HEK293 (cell line): ENCODE measurements around the gene PPIA.
A peak's percentile ranks its signal among the peaks of the same experiment; 100 is the strongest.

Source experiments
- CTCF ChIA-PET: fragments of 350-600 bp; formaldehyde crosslinking; extraction: SDS; loops from one replicate; lab custom pipeline; 2021; ENCODE audit warnings: antibody characterized with exemption; lab: Yijun Ruan, JAX
- POLR2A ChIA-PET: fragments of 300-600 bp; formaldehyde crosslinking; extraction: SDS; loops from one replicate; lab custom pipeline; 2020; ENCODE audit warnings: antibody characterized with exemption, inconsistent platforms; lab: Yijun Ruan, JAX
- H3K27ac ChIP-seq: fragments of 200-500 bp; sonication (Bioruptor generic); 2 replicates; pipeline ENCODE4 v1.5.1; 2014; ENCODE audit warnings: low read depth, low read length, control low read depth, inconsistent platforms; ENCODE audit errors: extremely low read depth
- H3K36me3 ChIP-seq, 2 experiments: fragments of 200-500 bp in 1 of 2; sonication (Bioruptor generic) in 1 of 2; 1 replicate in 1 of 2; 2 replicates in 1 of 2; pipeline ENCODE4 v1.5.1; 2014 to 2017; ENCODE audit warnings: inconsistent platforms in 2 of 2, low read length in 2 of 2; ENCODE audit not compliant: control insufficient read depth in 2 of 2, insufficient read depth in 1 of 2
- H3K4me1 ChIP-seq: fragments of 200-500 bp; sonication (Bioruptor generic); 2 replicates; pipeline ENCODE4 v1.5.1; 2014; ENCODE audit warnings: mild to moderate bottlenecking, low read length, inconsistent platforms; ENCODE audit not compliant: control insufficient read depth, insufficient read depth
- H3K4me3 ChIP-seq: 2 replicates; pipeline ENCODE4 v1.5.1; 2011; ENCODE audit warnings: low read depth, mild to moderate bottlenecking, control low read depth, low read length, moderate library complexity
- H3K9me3 ChIP-seq: fragments of 200-500 bp; sonication (Bioruptor generic); 2 replicates; pipeline ENCODE4 v1.5.1; 2014; ENCODE audit warnings: low read depth, low read length, inconsistent platforms; ENCODE audit not compliant: control insufficient read depth, insufficient read depth
- GLIS1 ChIP-seq: fragments of 450-650 bp; formaldehyde crosslinking; IDR thresholded peaks from 2 replicates; pipeline ENCODE4 v1.5.1; 2016; ENCODE audit warnings: missing biosample characterization, missing genetic modification characterization
- GLIS2 ChIP-seq: fragments of 450-650 bp; formaldehyde crosslinking; IDR thresholded peaks from 2 replicates; pipeline ENCODE4 v1.5.1; 2016; ENCODE audit warnings: missing biosample characterization, missing genetic modification characterization
- KLF1 ChIP-seq: fragments of 450-650 bp; formaldehyde crosslinking; IDR thresholded peaks from 2 replicates; pipeline ENCODE4 v1.5.1; 2016; ENCODE audit warnings: missing biosample characterization, missing genetic modification characterization
- MEIS1 ChIP-seq: sonication (generic); formaldehyde crosslinking; IDR thresholded peaks from 2 replicates; pipeline ENCODE4 v1.8.1; 2022; ENCODE audit warnings: missing genetic modification reagents, mild to moderate bottlenecking, borderline replicate concordance
- MZF1 ChIP-seq: fragments of 450-650 bp; formaldehyde crosslinking; IDR thresholded peaks from 2 replicates; pipeline ENCODE4 v1.5.1; 2017; ENCODE audit warnings: missing biosample characterization, missing genetic modification characterization, borderline replicate concordance
- PRDM6 ChIP-seq: fragments of 450-650 bp; formaldehyde crosslinking; IDR thresholded peaks from 2 replicates; pipeline ENCODE4 v1.5.1; 2017; ENCODE audit warnings: missing biosample characterization, missing genetic modification characterization
- TCF7L2 ChIP-seq: IDR thresholded peaks from 2 replicates; pipeline ENCODE4 v1.6.1; 2011; ENCODE audit warnings: low read depth, mild to moderate bottlenecking, inconsistent platforms, low read length, moderate library complexity, borderline replicate concordance
- YY2 ChIP-seq: fragments of 450-650 bp; formaldehyde crosslinking; IDR thresholded peaks from 2 replicates; pipeline ENCODE4 v1.5.1; 2016; ENCODE audit warnings: missing biosample characterization, missing genetic modification characterization
- ZBTB1 ChIP-seq: fragments of 450-650 bp; formaldehyde crosslinking; IDR thresholded peaks from 2 replicates; pipeline ENCODE4 v1.5.1; 2016; ENCODE audit warnings: missing biosample characterization, missing genetic modification characterization
- ZBTB21 ChIP-seq: fragments of 450-650 bp; formaldehyde crosslinking; IDR thresholded peaks from 2 replicates; pipeline ENCODE4 v1.5.1; 2017; ENCODE audit warnings: missing biosample characterization, missing genetic modification characterization
- ZFP69B ChIP-seq: fragments of 450-650 bp; formaldehyde crosslinking; IDR thresholded peaks from 2 replicates; pipeline ENCODE4 v1.5.1; 2016; ENCODE audit warnings: missing biosample characterization, missing genetic modification characterization
- ZIC2 ChIP-seq: fragments of 450-650 bp; formaldehyde crosslinking; IDR thresholded peaks from 2 replicates; pipeline ENCODE4 v1.5.1; 2016; ENCODE audit warnings: missing biosample characterization, missing genetic modification characterization
- ZNF10 ChIP-seq: fragments of 450-650 bp; formaldehyde crosslinking; IDR thresholded peaks from 2 replicates; pipeline ENCODE4 v1.5.1; 2017; ENCODE audit warnings: missing biosample characterization, missing genetic modification characterization
- ZNF121 ChIP-seq: fragments of 450-650 bp; formaldehyde crosslinking; IDR thresholded peaks from 2 replicates; pipeline ENCODE4 v1.5.1; 2016; ENCODE audit warnings: missing biosample characterization, missing genetic modification characterization
- ZNF24 ChIP-seq: fragments of 450-650 bp; formaldehyde crosslinking; IDR thresholded peaks from 2 replicates; pipeline ENCODE4 v1.5.1; 2016; ENCODE audit warnings: missing biosample characterization, missing genetic modification characterization
- ZNF335 ChIP-seq: fragments of 450-650 bp; formaldehyde crosslinking; conservative IDR thresholded peaks from 2 replicates; pipeline ENCODE4 v1.5.1; 2016; ENCODE audit warnings: missing biosample characterization, missing genetic modification characterization
- ZNF366 ChIP-seq: fragments of 450-650 bp; formaldehyde crosslinking; conservative IDR thresholded peaks from 2 replicates; pipeline ENCODE4 v1.5.1; 2016; ENCODE audit warnings: missing biosample characterization, missing genetic modification characterization
- ZNF548 ChIP-seq: fragments of 450-650 bp; formaldehyde crosslinking; IDR thresholded peaks from 2 replicates; pipeline ENCODE4 v1.5.1; 2016; ENCODE audit warnings: missing biosample characterization, missing genetic modification characterization
- ZNF558 ChIP-seq: fragments of 450-650 bp; formaldehyde crosslinking; IDR thresholded peaks from 2 replicates; pipeline ENCODE4 v1.5.1; 2016; ENCODE audit warnings: missing biosample characterization, missing genetic modification characterization
- ZNF610 ChIP-seq: fragments of 450-650 bp; formaldehyde crosslinking; IDR thresholded peaks from 2 replicates; pipeline ENCODE4 v1.5.1; 2016; ENCODE audit warnings: missing biosample characterization, missing genetic modification characterization, borderline replicate concordance
- ZNF677 ChIP-seq: fragments of 450-650 bp; IDR thresholded peaks from 2 replicates; pipeline ENCODE4 v1.5.0; 2018; ENCODE audit warnings: missing biosample characterization, mild to moderate bottlenecking, missing genetic modification characterization, moderate library complexity
- ZNF777 ChIP-seq: fragments of 450-650 bp; formaldehyde crosslinking; IDR thresholded peaks from 2 replicates; pipeline ENCODE4 v1.5.1; 2017; ENCODE audit warnings: missing biosample characterization, missing genetic modification characterization, borderline replicate concordance
- TF ChIP-seq, protein P1 (sequence below): fragments of 450-650 bp; formaldehyde crosslinking; IDR thresholded peaks from 2 replicates; pipeline ENCODE4 v1.5.1; 2016; ENCODE audit warnings: missing biosample characterization, missing genetic modification characterization
- TF ChIP-seq, protein P2 (sequence below): fragments of 450-650 bp; formaldehyde crosslinking; IDR thresholded peaks from 2 replicates; pipeline ENCODE4 v1.5.1; 2017; ENCODE audit warnings: missing biosample characterization, mild to moderate bottlenecking, missing genetic modification characterization, moderate library complexity
- TF ChIP-seq, protein P3 (sequence below): fragments of 450-650 bp; formaldehyde crosslinking; IDR thresholded peaks from 2 replicates; pipeline ENCODE4 v1.5.1; 2016; ENCODE audit warnings: missing biosample characterization, missing genetic modification characterization

The PPIA gene

GRCh38 chr7:44767912-44768627 is 28.4 kb upstream of the PPIA start:
- POLR2A ChIA-PET, result no interaction called here
- TF ChIP-seq, protein P1, sequence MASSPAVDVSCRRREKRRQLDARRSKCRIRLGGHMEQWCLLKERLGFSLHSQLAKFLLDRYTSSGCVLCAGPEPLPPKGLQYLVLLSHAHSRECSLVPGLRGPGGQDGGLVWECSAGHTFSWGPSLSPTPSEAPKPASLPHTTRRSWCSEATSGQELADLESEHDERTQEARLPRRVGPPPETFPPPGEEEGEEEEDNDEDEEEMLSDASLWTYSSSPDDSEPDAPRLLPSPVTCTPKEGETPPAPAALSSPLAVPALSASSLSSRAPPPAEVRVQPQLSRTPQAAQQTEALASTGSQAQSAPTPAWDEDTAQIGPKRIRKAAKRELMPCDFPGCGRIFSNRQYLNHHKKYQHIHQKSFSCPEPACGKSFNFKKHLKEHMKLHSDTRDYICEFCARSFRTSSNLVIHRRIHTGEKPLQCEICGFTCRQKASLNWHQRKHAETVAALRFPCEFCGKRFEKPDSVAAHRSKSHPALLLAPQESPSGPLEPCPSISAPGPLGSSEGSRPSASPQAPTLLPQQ (tag by site-specific recombination), result peak; percentile 90
- TF ChIP-seq ZNF610 (tag by site-specific recombination) (no peak), GLIS1 (tag by site-specific recombination) (peak; percentile 44; the same call in 1 of the 2 replicates), KLF1 (tag by site-specific recombination) (peak; percentile 58), GLIS2 (tag by site-specific recombination) (0 out of 2 replicates have a peak, but pooled peaks have one; percentile 29), ZNF558 (tag by site-specific recombination) (no peak), ZFP69B (tag by site-specific recombination) (peak; percentile 86), ZIC2 (tag by site-specific recombination) (peak; percentile 62)
- TF ChIP-seq, protein P2, sequence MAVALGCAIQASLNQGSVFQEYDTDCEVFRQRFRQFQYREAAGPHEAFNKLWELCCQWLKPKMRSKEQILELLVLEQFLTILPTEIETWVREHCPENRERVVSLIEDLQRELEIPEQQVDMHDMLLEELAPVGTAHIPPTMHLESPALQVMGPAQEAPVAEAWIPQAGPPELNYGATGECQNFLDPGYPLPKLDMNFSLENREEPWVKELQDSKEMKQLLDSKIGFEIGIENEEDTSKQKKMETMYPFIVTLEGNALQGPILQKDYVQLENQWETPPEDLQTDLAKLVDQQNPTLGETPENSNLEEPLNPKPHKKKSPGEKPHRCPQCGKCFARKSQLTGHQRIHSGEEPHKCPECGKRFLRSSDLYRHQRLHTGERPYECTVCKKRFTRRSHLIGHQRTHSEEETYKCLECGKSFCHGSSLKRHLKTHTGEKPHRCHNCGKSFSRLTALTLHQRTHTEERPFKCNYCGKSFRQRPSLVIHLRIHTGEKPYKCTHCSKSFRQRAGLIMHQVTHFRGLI (tag by site-specific recombination), result 0 out of 2 replicates have a peak, but pooled peaks have one; percentile 23
- no peak overlapping the region for H3K27ac ChIP-seq
- peaks cover 5% of the 10 kb centered on the region; the same call in 1 of the 2 replicates for H3K4me1 ChIP-seq
- H3K9me3 ChIP-seq, result no peaks in the 10 kb centered on the region
- H3K4me3 ChIP-seq, result no peak overlapping the region
- H3K36me3 ChIP-seq, result peaks cover 5 to 45% of the 10 kb centered on the region in 2 experiments; a peak in 2 of 3 replicates
- CTCF ChIA-PET, result interaction anchor here (0.5 to 1.1 kb wide), 3 partner anchors 130 to 221 kb away, joined by 3 to 6 read pairs (median 4); no protein-coding TSS in a partner anchor

DNA sequence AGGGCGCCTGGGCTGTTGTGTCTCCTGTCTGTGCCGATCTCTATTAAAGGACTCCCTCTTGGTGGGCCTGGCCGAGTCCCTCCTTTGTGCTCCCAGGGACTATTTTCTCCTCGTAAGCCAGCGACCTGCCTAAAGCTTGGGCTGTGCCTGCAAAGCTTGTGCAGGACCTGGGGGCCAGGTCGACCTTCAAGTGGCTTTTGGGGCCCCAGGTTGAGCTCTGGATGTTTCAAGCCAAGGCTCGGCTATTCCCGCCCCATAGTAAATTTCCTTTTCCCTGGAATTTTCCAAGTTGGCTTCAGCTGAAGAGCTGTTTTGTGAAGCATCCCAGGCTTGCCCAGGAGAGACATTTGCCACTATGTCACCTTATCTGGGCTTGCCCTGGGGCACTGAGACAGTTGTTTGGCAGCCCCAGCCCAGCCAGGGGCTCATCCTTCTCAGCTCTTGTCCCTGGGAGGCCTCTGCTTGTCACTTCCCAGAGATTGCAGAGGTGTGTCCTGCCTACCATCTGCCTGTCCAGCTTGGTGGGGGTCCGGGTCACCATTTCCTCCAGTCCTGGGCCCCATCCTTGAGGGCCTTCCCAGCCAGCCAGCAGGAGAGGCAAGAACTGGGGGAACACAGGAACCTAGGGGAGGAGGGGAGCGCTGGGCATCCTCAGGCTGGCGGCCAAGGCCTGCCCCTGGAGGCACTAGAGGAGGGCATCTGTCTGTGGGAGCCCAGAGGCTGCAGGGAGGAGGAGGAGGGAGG is 27.7 kb upstream of the PPIA start:
- ChIA-PET CTCF (interaction anchor here (1.1 kb wide), 1 partner anchor 130 kb away, joined by 6 read pairs; no protein-coding TSS in a partner anchor), POLR2A (no interaction called here)
- Histone ChIP-seq H3K36me3 (peaks cover 3 to 38% of the 10 kb centered on the region in 2 experiments; a peak in 2 of 3 replicates), H3K4me1 (peaks cover 5% of the 10 kb centered on the region; the same call in 1 of the 2 replicates), H3K9me3 (no peaks in the 10 kb centered on the region), H3K4me3 (no peak overlapping the region), H3K27ac (no peak overlapping the region)
- TF ChIP-seq ZNF121 (tag by site-specific recombination) (no peak), YY2 (tag by site-specific recombination) (no peak), MZF1 (no peak), ZNF24 (tag by site-specific recombination) (no peak), ZIC2 (tag by site-specific recombination) (no peak; the same call in 1 of the 2 replicates), ZNF777 (no peak), MEIS1 (CRISPR knock-in tag) (no peak), PRDM6 (tag by site-specific recombination) (no peak), ZBTB1 (tag by site-specific recombination) (no peak), ZBTB21 (tag by site-specific recombination) (no peak), ZNF10 (no peak), ZNF548 (tag by site-specific recombination) (no peak), ZNF335 (tag by site-specific recombination) (no peak), ZNF366 (tag by site-specific recombination) (no peak), ZNF677 (tag by site-specific recombination) (no peak), TCF7L2 (no peak)
- TF ChIP-seq, protein P3, sequence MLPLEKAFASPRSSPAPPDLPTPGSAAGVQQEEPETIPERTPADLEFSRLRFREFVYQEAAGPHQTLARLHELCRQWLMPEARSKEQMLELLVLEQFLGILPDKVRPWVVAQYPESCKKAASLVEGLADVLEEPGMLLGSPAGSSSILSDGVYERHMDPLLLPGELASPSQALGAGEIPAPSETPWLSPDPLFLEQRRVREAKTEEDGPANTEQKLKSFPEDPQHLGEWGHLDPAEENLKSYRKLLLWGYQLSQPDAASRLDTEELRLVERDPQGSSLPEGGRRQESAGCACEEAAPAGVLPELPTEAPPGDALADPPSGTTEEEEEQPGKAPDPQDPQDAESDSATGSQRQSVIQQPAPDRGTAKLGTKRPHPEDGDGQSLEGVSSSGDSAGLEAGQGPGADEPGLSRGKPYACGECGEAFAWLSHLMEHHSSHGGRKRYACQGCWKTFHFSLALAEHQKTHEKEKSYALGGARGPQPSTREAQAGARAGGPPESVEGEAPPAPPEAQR, result no peak
